Measurements from ENCODE around the gene RELN. TPM values are rescaled to one million over a fixed set of nuclear protein-coding genes. Genes with fewer than 3 reads are reported as not detected.

RELN gene
- total and polyA plus RNA-seq, 9 donors: 0.68 to 8.7 (median 2.7) TPM

GRCh38 chr7:103577059-103577458, 412.4 kb downstream of the RELN start:
- Histone ChIP-seq H3K4me1 (ENCODE audit: insufficient read depth) (no peaks in the 10 kb centered on the region), H3K4me3 (no peak overlapping the region), H3K9me3 (no peaks in the 10 kb centered on the region), H3K27me3 (no peaks in the 10 kb centered on the region), H3K36me3 (no peaks in the 10 kb centered on the region), H3K27ac (no peak overlapping the region)
- 21 to 31% (median 22%) methylated on average over 2 of the region's 2 CpGs for WGBS, 3 donors
- TF ChIP-seq EP300 (IDR thresholded peaks at IDR 0.05): no peak
- TF ChIP-seq CTCF (IDR thresholded peaks at IDR 0.05): no peak
- TF ChIP-seq POLR2A (IDR thresholded peaks at IDR 0.05): no peak
- no peak for DNase-seq
- intact Hi-C loops (cut with DNase I): loop anchor here in 1 of 4 donors (10.0 kb wide), 1 partner anchor 578 kb away; no protein-coding TSS in a partner anchor

GRCh38 chr7:103576641-103577040, 412.8 kb downstream of the RELN start:
- DNase-seq: no peak
- Histone ChIP-seq H3K4me3 (no peak overlapping the region), H3K36me3 (no peaks in the 10 kb centered on the region), H3K4me1 (ENCODE audit: insufficient read depth) (no peaks in the 10 kb centered on the region), H3K9me3 (no peaks in the 10 kb centered on the region), H3K27ac (no peak overlapping the region), H3K27me3 (no peaks in the 10 kb centered on the region)
- 52 to 61% (median 54%) methylated on average over 5 of the region's 5 CpGs for WGBS, 3 donors
- TF ChIP-seq POLR2A (IDR thresholded peaks at IDR 0.05) (no peak), CTCF (IDR thresholded peaks at IDR 0.05) (no peak), EP300 (IDR thresholded peaks at IDR 0.05) (no peak)
- intact Hi-C loops (cut with DNase I): loop anchor here in 1 of 4 donors (10.0 kb wide), 1 partner anchor 578 kb away; no protein-coding TSS in a partner anchor

- TF ChIP-seq CTCF (IDR thresholded peaks at IDR 0.05) (no peak), EP300 (IDR thresholded peaks at IDR 0.05) (no peak), POLR2A (IDR thresholded peaks at IDR 0.05) (no peak)
- H3K36me3 ChIP-seq: no peaks in the 10 kb centered on the region
- H3K27me3 ChIP-seq: no peaks in the 10 kb centered on the region
- DNase-seq: no peak
- H3K27ac ChIP-seq: no peak overlapping the region
- H3K4me1 ChIP-seq (ENCODE audit: insufficient read depth): no peaks in the 10 kb centered on the region
- 33 to 40% (median 36%) methylated on average over 1 of the region's 1 CpG for WGBS, 3 donors
- H3K9me3 ChIP-seq: no peaks in the 10 kb centered on the region
- intact Hi-C loops (cut with DNase I): loop anchor here in 1 of 4 donors (10.0 kb wide), 1 partner anchor 580 kb away; no protein-coding TSS in a partner anchor
- no peak overlapping the region for H3K4me3 ChIP-seq
Measured at GRCh38 chr7:103574576-103574975, 414.9 kb downstream of the RELN start.

- H3K27ac ChIP-seq: no peak overlapping the region
- intact Hi-C loops (cut with DNase I): loop anchor here in 1 of 4 donors (10.0 kb wide), 1 partner anchor 581 kb away; no protein-coding TSS in a partner anchor
- no peaks in the 10 kb centered on the region for H3K36me3 ChIP-seq
- H3K4me1 ChIP-seq (ENCODE audit: insufficient read depth): no peaks in the 10 kb centered on the region
- no peak for DNase-seq
- no peak overlapping the region for H3K4me3 ChIP-seq
- WGBS, 3 donors: 33 to 40% (median 35%) methylated on average over 3 of the region's 3 CpGs
- H3K9me3 ChIP-seq: no peaks in the 10 kb centered on the region
- TF ChIP-seq CTCF (IDR thresholded peaks at IDR 0.05): no peak
- no peak for TF ChIP-seq EP300 (IDR thresholded peaks at IDR 0.05)
- TF ChIP-seq POLR2A (IDR thresholded peaks at IDR 0.05): no peak
- H3K27me3 ChIP-seq: no peaks in the 10 kb centered on the region
Measured at GRCh38 chr7:103573479-103574058, 415.9 kb downstream of the RELN start.
